Spleen (tissue), 11 donors: ENCODE results near the gene PPP1R3G. TPM values are rescaled to one million over a fixed set of nuclear protein-coding genes. Genes with fewer than 3 reads are reported as not detected.
A peak's percentile ranks its signal among the peaks of the same experiment; 100 is the strongest.

Source experiments
- DNase-seq: peaks from one replicate; pipeline ENCODE4 v3.0.0-alpha.2; 2020
- H3K27ac ChIP-seq, 8 donors: fragments of 200-600 bp; sonication (generic) in 7 of 8; 1 replicate in 4 of 8; 2 replicates in 4 of 8; pipeline versions ENCODE4 v1.5.0 to v1.8.0; 2016 to 2021; ENCODE audit warnings: inconsistent platforms in 4 of 8, mild to moderate bottlenecking in 4 of 8, moderate library complexity in 1 of 8
- H3K27me3 ChIP-seq, 7 donors: fragments of 200-600 bp; sonication (generic) in 6 of 7; replicated peaks in 1 of 7; 1 replicate in 4 of 7; 2 replicates in 3 of 7; pipeline versions ENCODE4 v1.5.0 to v1.8.0; 2016 to 2021; ENCODE audit warnings: inconsistent platforms in 3 of 7, mild to moderate bottlenecking in 1 of 7
- H3K36me3 ChIP-seq, 6 donors: fragments of 200-600 bp; sonication (generic) in 5 of 6; 1 replicate in 4 of 6; 2 replicates in 2 of 6; pipeline versions ENCODE4 v1.5.0 to v1.8.0; 2016 to 2021; ENCODE audit warnings: inconsistent platforms in 2 of 6
- H3K4me1 ChIP-seq, 6 donors: fragments of 200-600 bp; sonication (generic) in 5 of 6; 1 replicate in 3 of 6; 2 replicates in 3 of 6; pipeline versions ENCODE4 v1.5.0 to v1.8.0; 2016 to 2021; ENCODE audit warnings: inconsistent platforms in 3 of 6
- H3K4me3 ChIP-seq, 8 donors: fragments of 200-600 bp; sonication (generic) in 7 of 8; 1 replicate in 4 of 8; 2 replicates in 4 of 8; pipeline versions ENCODE4 v1.5.0 to v1.8.0; 2016 to 2021; ENCODE audit warnings: inconsistent platforms in 4 of 8, mild to moderate bottlenecking in 4 of 8, moderate library complexity in 2 of 8
- H3K9me3 ChIP-seq, 8 donors: fragments of 200-600 bp; sonication (generic) in 7 of 8; 1 replicate in 4 of 8; 2 replicates in 4 of 8; pipeline versions ENCODE4 v1.5.0 to v1.8.0; 2016 to 2021; ENCODE audit warnings: inconsistent platforms in 4 of 8
- POLR2A ChIP-seq, 3 donors: fragments of 450-650 bp; IDR thresholded peaks; one replicate each; pipeline ENCODE4 v1.5.1; 2017; ENCODE audit warnings: antibody characterized with exemption in 3 of 3, mild to moderate bottlenecking in 1 of 3
- POLR2AphosphoS5 ChIP-seq, 3 donors: sonication (generic); formaldehyde crosslinking; IDR thresholded peaks; one replicate each; pipeline ENCODE4 v1.5.1; 2017; ENCODE audit warnings: antibody characterized with exemption in 3 of 3
- WGBS, 5 donors: extraction: QIAGEN DNeasy Blood & Tissue Kit in 3 of 5; methylation state at CpG; one replicate each; pipeline versions ENCODE4 v1.1.5 to v1.1.7; 2013 to 2018; 5-methylcytosine and 5-hydroxymethylcytosine counted together
- intact Hi-C: fragments of 100-400 bp; cut with DNase I; formaldehyde crosslinking; loops from one replicate; pipeline ENCODE4 v1.15.0; 2023; ENCODE audit warnings: low total_unique reads
- polyA plus RNA-seq, 3 donors: library from polyadenylated mRNA; stranded (reverse); fragments of 200-250 nt; gene quantifications; one replicate each; pipeline ENCODE4 v1.2.1, GENCODE V29; 2013
- total RNA-seq, 7 donors: library from RNA; depleted of rRNA in 3 of 7; stranded (reverse); fragments of >200 nt in 3 of 7; fragmentation: NEBNext Ultra II Directional in 4 of 7; extraction: Animal tissue kit (Norgen Biotek cat#: 25700) in 4 of 7; gene quantifications; one replicate each; pipeline versions ENCODE4 v1.1.0 to v1.2.1, GENCODE V29; 2016 to 2021
- TF ChIP-seq, protein P1 (sequence below), 11 experiments: fragments of 200-600 bp in 7 of 11; fragments of 450-650 bp in 4 of 11; sonication (generic) in 4 of 11; IDR thresholded peaks in 8 of 11; conservative IDR thresholded peaks in 3 of 11; 1 replicate in 7 of 11; 2 replicates in 4 of 11; pipeline versions ENCODE4 v1.4.0 to v1.8.0; 2016 to 2021; ENCODE audit warnings: antibody characterized with exemption in 11 of 11, inconsistent platforms in 4 of 11, mild to moderate bottlenecking in 1 of 11
- donor health status: healthy with polysubstance abuse.
- donor health status: DM: no; HTN: no; CAD: no; lungs with moderate emphysema.
- donor health status: DM: no; HTN: no; CAD: no.
- donor health status: Bipolar disorder and iron deficiency.
- donor health status: healthy.
- donor health status: DM: no; HTN: no; CAD: no.
- donor health status: DM: yes; HTN: yes; CAD: no.

Gene PPP1R3G
- total and polyA plus RNA-seq, 10 donors, result 0.54 to 10.1 (median 4.5) TPM

DNA sequence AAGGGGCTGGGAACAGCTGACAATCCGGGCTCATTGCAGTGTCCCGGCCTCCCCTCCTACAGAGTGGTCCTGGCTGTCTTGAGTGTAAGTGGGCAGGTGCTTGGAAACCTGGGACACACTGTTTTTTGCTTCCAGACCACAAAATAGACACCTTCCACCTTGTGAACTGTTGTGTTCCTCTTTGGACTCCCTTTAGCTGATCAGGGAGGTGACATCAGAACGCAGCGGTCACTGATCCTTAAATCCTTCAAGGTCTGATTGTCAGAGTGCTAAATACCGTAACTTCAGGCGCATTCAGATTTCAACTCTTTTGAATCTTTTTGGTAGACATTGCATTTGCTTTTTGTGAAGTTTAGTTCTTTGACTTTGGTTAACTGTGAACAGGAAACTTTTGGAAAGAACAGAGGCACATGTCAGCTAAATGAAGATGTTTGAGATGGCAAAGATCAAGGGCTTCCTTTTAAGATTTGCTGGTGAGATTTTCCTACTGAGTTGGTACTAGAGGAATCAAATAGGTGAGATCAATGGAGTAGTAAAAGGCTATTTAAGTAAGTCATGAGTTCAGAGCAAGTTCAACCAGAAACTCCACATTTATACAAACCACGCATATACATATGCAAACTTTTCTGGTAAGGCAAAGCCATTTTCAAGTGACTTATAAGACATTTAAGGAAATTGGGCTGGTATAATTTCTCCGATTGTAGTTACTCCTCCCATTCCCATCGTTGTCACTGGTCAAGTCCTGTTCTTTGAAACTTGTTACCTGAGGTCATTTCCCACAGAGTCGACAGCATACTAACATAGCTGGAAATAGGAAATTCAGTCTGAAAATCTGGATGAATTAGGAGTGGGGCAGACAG lies 6.3 kb downstream of the PPP1R3G start:
- no peak for DNase-seq
- WGBS, 5 donors, result 71 to 78% (median 76%) methylated on average over 10 of the region's 10 CpGs

DNA sequence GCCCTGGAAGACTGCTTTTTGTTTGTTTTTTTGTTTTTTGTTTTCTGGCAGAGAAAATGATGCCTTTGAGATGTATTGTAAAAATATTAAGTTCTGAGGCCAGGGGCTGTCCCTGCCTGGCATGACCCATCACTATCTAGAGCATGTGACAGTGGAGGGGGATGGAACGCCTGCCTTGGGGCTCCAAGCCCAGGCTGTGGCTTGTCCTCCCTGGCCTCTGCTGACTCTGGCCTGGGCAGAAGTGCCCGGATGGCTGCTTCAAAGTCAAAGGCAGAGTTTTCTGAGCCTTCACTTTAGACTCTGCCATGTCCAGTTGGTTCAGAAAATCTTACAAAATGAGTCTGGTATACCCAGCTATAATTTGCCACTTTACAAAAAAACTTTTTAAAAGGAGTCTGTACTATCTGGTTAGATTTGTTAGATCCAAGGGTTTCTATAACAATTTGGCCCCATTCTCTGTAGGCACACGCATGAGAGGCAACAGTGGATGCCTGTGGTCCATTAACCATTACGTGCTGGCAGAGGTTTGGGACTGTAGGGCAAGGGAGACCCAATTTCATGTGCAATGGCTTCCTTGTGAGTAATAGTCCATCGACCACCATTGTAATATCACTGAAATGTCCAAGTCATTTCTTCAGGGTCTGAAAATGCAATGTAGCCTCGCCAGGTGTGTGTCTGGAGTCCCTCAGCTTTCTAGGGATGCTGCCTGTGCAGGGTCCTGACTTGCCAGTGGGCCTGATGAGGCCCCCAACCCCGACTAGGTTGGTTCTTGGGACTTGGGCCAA lies 8.3 kb downstream of the PPP1R3G start:
- H3K36me3 ChIP-seq, result no peaks in the 10 kb centered on the region
- no peak overlapping the region for H3K27ac ChIP-seq
- H3K9me3 ChIP-seq, result no peaks in the 10 kb centered on the region
- WGBS, 5 donors, result 87 to 92% (median 90%) methylated on average over 7 of the region's 7 CpGs
- DNase-seq, result no peak
- intact Hi-C loops, result no loop called here
- peaks cover 0 to 6% (median 0%) of the 10 kb centered on the region in 7 donors for H3K27me3 ChIP-seq
- H3K4me3 ChIP-seq, result no peak overlapping the region
- H3K4me1 ChIP-seq, result peaks cover 4 to 38% (median 10%) of the 10 kb centered on the region in 6 donors
- TF ChIP-seq, protein P1, sequence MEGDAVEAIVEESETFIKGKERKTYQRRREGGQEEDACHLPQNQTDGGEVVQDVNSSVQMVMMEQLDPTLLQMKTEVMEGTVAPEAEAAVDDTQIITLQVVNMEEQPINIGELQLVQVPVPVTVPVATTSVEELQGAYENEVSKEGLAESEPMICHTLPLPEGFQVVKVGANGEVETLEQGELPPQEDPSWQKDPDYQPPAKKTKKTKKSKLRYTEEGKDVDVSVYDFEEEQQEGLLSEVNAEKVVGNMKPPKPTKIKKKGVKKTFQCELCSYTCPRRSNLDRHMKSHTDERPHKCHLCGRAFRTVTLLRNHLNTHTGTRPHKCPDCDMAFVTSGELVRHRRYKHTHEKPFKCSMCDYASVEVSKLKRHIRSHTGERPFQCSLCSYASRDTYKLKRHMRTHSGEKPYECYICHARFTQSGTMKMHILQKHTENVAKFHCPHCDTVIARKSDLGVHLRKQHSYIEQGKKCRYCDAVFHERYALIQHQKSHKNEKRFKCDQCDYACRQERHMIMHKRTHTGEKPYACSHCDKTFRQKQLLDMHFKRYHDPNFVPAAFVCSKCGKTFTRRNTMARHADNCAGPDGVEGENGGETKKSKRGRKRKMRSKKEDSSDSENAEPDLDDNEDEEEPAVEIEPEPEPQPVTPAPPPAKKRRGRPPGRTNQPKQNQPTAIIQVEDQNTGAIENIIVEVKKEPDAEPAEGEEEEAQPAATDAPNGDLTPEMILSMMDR (IDR thresholded peaks at IDR 0.05 in 8 of 11, conservative IDR thresholded peaks at IDR 0.05 in 3 of 11), result no peak
- no peak for TF ChIP-seq POLR2A (IDR thresholded peaks at IDR 0.05)

More for the DNA sequence above, 6.3 kb downstream of the PPP1R3G start:
- TF ChIP-seq, protein P1 (IDR thresholded peaks at IDR 0.05 in 8 of 11, conservative IDR thresholded peaks at IDR 0.05 in 3 of 11), result no peak
- TF ChIP-seq POLR2AphosphoS5 (IDR thresholded peaks at IDR 0.05), result no peak
- TF ChIP-seq POLR2A (IDR thresholded peaks at IDR 0.05), result no peak
- Histone ChIP-seq H3K36me3 (no peaks in the 10 kb centered on the region), H3K27me3 (peaks cover 0 to 24% (median 3%) of the 10 kb centered on the region in 7 donors), H3K4me1 (peaks cover 4 to 56% (median 21%) of the 10 kb centered on the region in 6 donors), H3K9me3 (no peaks in the 10 kb centered on the region), H3K4me3 (no peak overlapping the region), H3K27ac (no peak overlapping the region)
- intact Hi-C loops, result no loop called here

DNA sequence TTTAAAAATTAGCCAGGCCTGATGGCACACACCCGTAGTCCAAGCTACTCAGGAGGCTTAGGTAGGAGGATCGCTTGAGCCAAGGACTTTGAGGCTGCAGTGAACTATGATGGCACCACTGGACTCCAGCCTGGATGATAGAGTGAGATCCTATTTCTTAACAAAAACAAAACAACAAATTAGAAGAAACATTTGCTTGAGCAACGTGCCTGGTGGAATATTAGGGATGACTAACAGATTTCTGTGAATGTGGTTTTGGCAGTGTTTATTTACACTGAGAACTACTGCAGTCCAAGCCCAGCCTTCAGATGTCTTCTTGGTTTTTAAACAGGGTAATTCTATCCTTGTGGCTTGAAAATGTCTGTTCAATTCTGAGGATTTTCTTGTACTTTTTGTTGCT lies 9.2 kb downstream of the PPP1R3G start:
- Histone ChIP-seq H3K4me3 (no peak overlapping the region), H3K27ac (no peak overlapping the region), H3K27me3 (peaks cover 0 to 6% (median 0%) of the 10 kb centered on the region in 7 donors), H3K4me1 (peaks cover 4 to 30% (median 9%) of the 10 kb centered on the region in 6 donors), H3K36me3 (no peaks in the 10 kb centered on the region), H3K9me3 (no peaks in the 10 kb centered on the region)
- intact Hi-C loops, result no loop called here
- 77 to 84% (median 81%) methylated on average over 3 of the region's 3 CpGs for WGBS, 5 donors
- no peak for TF ChIP-seq POLR2AphosphoS5 (IDR thresholded peaks at IDR 0.05)
- DNase-seq, result no peak

DNA sequence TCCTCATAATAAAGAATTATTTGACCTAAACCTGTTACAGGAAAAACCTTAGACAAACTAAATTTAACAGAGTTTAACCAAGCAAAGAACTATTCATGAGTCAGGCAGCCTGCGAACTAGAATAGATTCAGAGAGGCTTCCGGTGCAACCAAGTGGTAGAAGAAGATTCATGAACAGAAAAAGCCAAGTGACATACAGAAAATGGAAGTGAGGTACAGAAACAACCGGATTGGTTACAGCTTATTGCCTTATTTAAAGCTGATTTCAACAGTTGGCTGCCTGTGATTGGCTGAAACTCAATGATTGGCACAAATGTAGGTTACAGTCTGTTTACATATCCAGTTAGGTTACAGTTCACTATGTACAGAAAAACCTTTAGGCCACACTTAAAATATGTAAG lies 10.1 kb downstream of the PPP1R3G start:
- 47 to 71% (median 66%) methylated on average over 3 of the region's 3 CpGs for WGBS, 5 donors
- Histone ChIP-seq H3K36me3 (no peaks in the 10 kb centered on the region), H3K27ac (peak overlapping the region in 2 of 8 donors; percentile 15 to 29), H3K27me3 (peaks cover 0 to 6% (median 0%) of the 10 kb centered on the region in 7 donors), H3K4me1 (peaks cover 1 to 21% (median 4%) of the 10 kb centered on the region in 6 donors), H3K4me3 (no peak overlapping the region), H3K9me3 (no peaks in the 10 kb centered on the region)
- no peak for DNase-seq
- TF ChIP-seq, protein P1 (IDR thresholded peaks at IDR 0.05 in 8 of 11, conservative IDR thresholded peaks at IDR 0.05 in 3 of 11), result no peak
- no peak for TF ChIP-seq POLR2A (IDR thresholded peaks at IDR 0.05)
- no peak for TF ChIP-seq POLR2AphosphoS5 (IDR thresholded peaks at IDR 0.05)
- intact Hi-C loops, result no loop called here
